Measurements from ENCODE around the gene KRT86.

Gene KRT86

GRCh38 chr12:52327052-52327829 lies 52.8 kb downstream of the KRT86 start:
- peak; percentile 94 for DNase-seq
- Histone ChIP-seq H3K9me2 (replicated peaks; ENCODE audit: insufficient read depth, low read length) (no peaks in the 10 kb centered on the region), H3K36me3 (replicated peaks; ENCODE audit: insufficient read depth, low read length) (no peaks in the 10 kb centered on the region), H3F3A (ENCODE audit: insufficient read depth, low read length) (no peaks in the 10 kb centered on the region), H3K9me3 (replicated peaks; ENCODE audit: insufficient read depth, low read length) (no peaks in the 10 kb centered on the region), H3K9ac (ENCODE audit: low read length) (no peak overlapping the region; the same call in 1 of the 2 replicates), H3K27ac (ENCODE audit: low read length) (no peak overlapping the region), H3K27me3 (replicated peaks; ENCODE audit: insufficient read depth, low read length) (peaks cover 29% of the 10 kb centered on the region), H2AFZ (ENCODE audit: low read length) (peak overlapping the region; percentile 61; the same call in 1 of the 2 replicates), H4K20me1 (ENCODE audit: insufficient read depth, low read length) (no peaks in the 10 kb centered on the region), H3K79me2 (ENCODE audit: low read length) (no peaks in the 10 kb centered on the region), H3K4me1 (ENCODE audit: low read length) (peaks cover 6% of the 10 kb centered on the region), H3K4me3 (ENCODE audit: low read length) (no peak overlapping the region), H3K4me2 (ENCODE audit: low read depth, low read length) (peak overlapping the region; percentile 52; the same call in 1 of the 2 replicates)
- peak; percentile 99 for TF ChIP-seq CTCF (IDR thresholded peaks at IDR 0.05; ENCODE audit: low read length)
- no peak for TF ChIP-seq EZH2phosphoT487 (IDR thresholded peaks at IDR 0.05; ENCODE audit: low read length)

GRCh38 chr12:52327830-52328500 lies 53.5 kb downstream of the KRT86 start:
- no peaks in the 10 kb centered on the region for H3K36me3 ChIP-seq (replicated peaks; ENCODE audit: insufficient read depth, low read length)
- H3K9me3 ChIP-seq (replicated peaks; ENCODE audit: insufficient read depth, low read length), result no peaks in the 10 kb centered on the region
- no peak for TF ChIP-seq EZH2phosphoT487 (IDR thresholded peaks at IDR 0.05; ENCODE audit: low read length)
- TF ChIP-seq EZH2 (optimal IDR thresholded peaks at IDR 0.05; ENCODE audit: low read depth, low read length), result no peak
- TF ChIP-seq CTCF (IDR thresholded peaks at IDR 0.05; ENCODE audit: low read length), result no peak
- peak overlapping the region; percentile 61 for H2AFZ ChIP-seq (ENCODE audit: low read length)
- no peaks in the 10 kb centered on the region for H4K20me1 ChIP-seq (ENCODE audit: insufficient read depth, low read length)
- no peak overlapping the region for H3K4me3 ChIP-seq (ENCODE audit: low read length)
- no peaks in the 10 kb centered on the region for H3F3A ChIP-seq (ENCODE audit: insufficient read depth, low read length)
- peak overlapping the region; percentile 27; the same call in 1 of the 2 replicates for H3K4me2 ChIP-seq (ENCODE audit: low read depth, low read length)
- H3K4me1 ChIP-seq (ENCODE audit: low read length), result peaks cover 6% of the 10 kb centered on the region
- H3K9me2 ChIP-seq (replicated peaks; ENCODE audit: insufficient read depth, low read length), result no peaks in the 10 kb centered on the region
- peaks cover 21% of the 10 kb centered on the region for H3K27me3 ChIP-seq (replicated peaks; ENCODE audit: insufficient read depth, low read length)
- no peak for DNase-seq
- H3K79me2 ChIP-seq (ENCODE audit: low read length), result no peaks in the 10 kb centered on the region
- no peak overlapping the region for H3K9ac ChIP-seq (ENCODE audit: low read length)
- no peak overlapping the region for H3K27ac ChIP-seq (ENCODE audit: low read length)

GRCh38 chr12:52331039-52331438 lies 56.6 kb downstream of the KRT86 start:
- Histone ChIP-seq H3K4me1 (ENCODE audit: low read length) (peaks cover 6% of the 10 kb centered on the region), H3F3A (ENCODE audit: insufficient read depth, low read length) (no peaks in the 10 kb centered on the region), H2AFZ (ENCODE audit: low read length) (no peak overlapping the region), H3K27me3 (replicated peaks; ENCODE audit: insufficient read depth, low read length) (peaks cover 3% of the 10 kb centered on the region; the same call in 1 of the 2 replicates), H3K36me3 (replicated peaks; ENCODE audit: insufficient read depth, low read length) (no peaks in the 10 kb centered on the region), H3K4me3 (ENCODE audit: low read length) (no peak overlapping the region), H3K9me2 (replicated peaks; ENCODE audit: insufficient read depth, low read length) (no peaks in the 10 kb centered on the region), H3K4me2 (ENCODE audit: low read depth, low read length) (no peak overlapping the region), H3K9me3 (replicated peaks; ENCODE audit: insufficient read depth, low read length) (no peaks in the 10 kb centered on the region), H3K9ac (ENCODE audit: low read length) (no peak overlapping the region), H4K20me1 (ENCODE audit: insufficient read depth, low read length) (no peaks in the 10 kb centered on the region), H3K27ac (ENCODE audit: low read length) (no peak overlapping the region), H3K79me2 (ENCODE audit: low read length) (no peaks in the 10 kb centered on the region)
- DNase-seq, result no peak
- TF ChIP-seq CTCF (IDR thresholded peaks at IDR 0.05; ENCODE audit: low read length) (no peak), EZH2 (optimal IDR thresholded peaks at IDR 0.05; ENCODE audit: low read depth, low read length) (no peak), EZH2phosphoT487 (IDR thresholded peaks at IDR 0.05; ENCODE audit: low read length) (no peak)

Measured in MM.1S (cell line).